Panc1 (cell line): Measurements from ENCODE around the gene CMKLR1. TPM values are rescaled to one million over a fixed set of nuclear protein-coding genes. Genes with fewer than 3 reads are reported as not detected.
A peak's percentile ranks its signal among the peaks of the same experiment; 100 is the strongest.

Source experiments
- ATAC-seq: fragments of 200-7000 bp; cut with Tn5 transposase; 2 replicates; pipeline ENCODE4 v1.9.1; 2020; ENCODE audit warnings: mild to moderate bottlenecking, moderate library complexity
- BruUV-seq: library from RNA; stranded (reverse); fragments of 400-500 nt; replicated peaks from 2 replicates; lab custom pipeline; 2021; lab: Mats Ljungman, UMichigan
- CTCF ChIA-PET: fragments of 300-600 bp; sonication (Branson Sonifier 250); formaldehyde crosslinking; loops from one replicate; lab custom pipeline; 2022; ENCODE audit warnings: antibody characterized with exemption; lab: Charles Lee
- POLR2A ChIA-PET: fragments of 300-600 bp; sonication (Branson Sonifier 250); formaldehyde crosslinking; loops from one replicate; lab custom pipeline; 2022; ENCODE audit warnings: antibody characterized with exemption; lab: Charles Lee
- DNase-seq: peaks from one replicate; pipeline ENCODE4 v3.0.0-alpha.2; 2010; ENCODE audit warnings: low read depth, low spot score
- H3K27ac ChIP-seq: 2 replicates; pipeline ENCODE4 v1.5.1; 2011; ENCODE audit warnings: mild to moderate bottlenecking, low read length, inconsistent platforms
- H3K27me3 ChIP-seq: fragments of 200-500 bp; sonication (Bioruptor generic); 2 replicates; pipeline ENCODE4 v1.6.0; 2014; ENCODE audit warnings: low read length, inconsistent platforms; ENCODE audit not compliant: control insufficient read depth, insufficient read depth
- H3K36me3 ChIP-seq: fragments of 200-500 bp; sonication (Bioruptor generic); 2 replicates; pipeline ENCODE4 v1.5.1; 2014; ENCODE audit warnings: inconsistent platforms, mild to moderate bottlenecking, low read length, moderate library complexity; ENCODE audit not compliant: control insufficient read depth, insufficient read depth
- H3K4me1 ChIP-seq: 2 replicates; pipeline ENCODE4 v1.5.1; 2011; ENCODE audit warnings: inconsistent platforms, mild to moderate bottlenecking, low read length, moderate library complexity; ENCODE audit not compliant: control insufficient read depth, insufficient read depth
- H3K4me3 ChIP-seq, 2 experiments: 2 replicates each; pipeline ENCODE4 v1.5.1; 2011 to 2012; ENCODE audit warnings: low read depth in 2 of 2, low read length in 2 of 2, mild to moderate bottlenecking in 2 of 2, inconsistent platforms in 1 of 2, moderate library complexity in 1 of 2
- H3K9me3 ChIP-seq: fragments of 200-500 bp; sonication (Bioruptor generic); 2 replicates; pipeline ENCODE4 v1.5.1; 2014; ENCODE audit warnings: low read depth, mild to moderate bottlenecking, inconsistent platforms, low read length, moderate library complexity; ENCODE audit not compliant: control insufficient read depth, insufficient read depth
- CTCF ChIP-seq: fragments of 450-650 bp; IDR thresholded peaks from 2 replicates; pipeline ENCODE4 v1.5.1; 2017; ENCODE audit warnings: mild to moderate bottlenecking
- POLR2AphosphoS5 ChIP-seq: IDR thresholded peaks from 2 replicates; pipeline ENCODE4 v1.6.1; 2012; ENCODE audit warnings: mild to moderate bottlenecking, low read depth, low read length, moderate library complexity
- REST ChIP-seq, 2 experiments: IDR thresholded peaks; 2 replicates each; pipeline ENCODE4 v1.6.1; 2011 to 2012; ENCODE audit warnings: low read depth in 2 of 2, control low read depth in 1 of 2, low read length in 1 of 2, mild to moderate bottlenecking in 1 of 2, moderate library complexity in 1 of 2; ENCODE audit not compliant: insufficient read depth in 1 of 2
- SIN3A ChIP-seq: IDR thresholded peaks from 2 replicates; pipeline ENCODE4 v1.6.1; 2012; ENCODE audit warnings: low read depth, mild to moderate bottlenecking, low read length, moderate library complexity, borderline replicate concordance; ENCODE audit not compliant: insufficient read depth
- TCF7L2 ChIP-seq: IDR thresholded peaks from 2 replicates; pipeline ENCODE4 v1.6.1; 2011; ENCODE audit warnings: mild to moderate bottlenecking, low read depth, low read length, inconsistent platforms
- in situ Hi-C: cut with HindIII; loops from 2 replicates; pipeline ENCODE4 v1.10.0; 2016; ENCODE audit warnings: low sequenced_read_pairs, low pct_unique_long_range_greater_than_20kb
- intact Hi-C: fragments of 100-400 bp; cut with micrococcal nuclease; formaldehyde crosslinking; loops from one replicate; pipeline ENCODE4 v1.10.0; 2022; ENCODE audit not compliant: unreplicated experiment
- total RNA-seq: library from RNA; stranded (reverse); gene quantifications from one replicate; pipeline ENCODE4 v1.2.1, GENCODE V29; 2021; ENCODE audit not compliant: unreplicated experiment

Gene CMKLR1
- total RNA-seq, 1 experiment from 2014 or later, result 0.03 TPM

- POLR2A ChIA-PET, result no interaction called here
- BruUV-seq, result no TSS peak
- ATAC-seq, result peak; percentile 29; the same call in 1 of the 2 replicates
- Histone ChIP-seq H3K36me3 (no peaks in the 10 kb centered on the region), H3K4me1 (no peaks in the 10 kb centered on the region), H3K4me3 (no peak overlapping the region), H3K9me3 (no peaks in the 10 kb centered on the region), H3K27me3 (no peaks in the 10 kb centered on the region), H3K27ac (no peak overlapping the region)
- CTCF ChIA-PET, result interaction anchor here (0.6 kb wide), 1 partner anchor 425 kb away, joined by 3 read pairs; no protein-coding TSS in a partner anchor
- in situ Hi-C loops (no loop called here), intact Hi-C loops (no loop called here)
- TF ChIP-seq TCF7L2 (no peak), POLR2AphosphoS5 (no peak), SIN3A (no peak), CTCF (no peak), REST (IDR thresholded peaks at IDR 0.05; ENCODE audit: insufficient read depth in 1 of 2, low read depth in 2 of 2, low read length in 1 of 2) (no peak)
- DNase-seq, result no peak
Observed at GRCh38 chr12:108342985-108343384, 3.9 kb upstream of the CMKLR1 start.

- intact Hi-C loops, result no loop called here
- TF ChIP-seq SIN3A (no peak), TCF7L2 (no peak), POLR2AphosphoS5 (no peak), CTCF (no peak), REST (IDR thresholded peaks at IDR 0.05; ENCODE audit: insufficient read depth in 1 of 2, low read depth in 2 of 2, low read length in 1 of 2) (no peak)
- H3K27me3 ChIP-seq, result no peaks in the 10 kb centered on the region; the same call in 1 of the 2 replicates
- no peaks in the 10 kb centered on the region for H3K9me3 ChIP-seq
- no peaks in the 10 kb centered on the region for H3K4me1 ChIP-seq
- in situ Hi-C loops, result no loop called here
- no TSS peak for BruUV-seq
- CTCF ChIA-PET, result no interaction called here
- peak; percentile 44; the same call in 1 of the 2 replicates for ATAC-seq
- POLR2A ChIA-PET, result no interaction called here
- no peak overlapping the region for H3K27ac ChIP-seq
- DNase-seq, result no peak
- H3K36me3 ChIP-seq, result no peaks in the 10 kb centered on the region
- H3K4me3 ChIP-seq, result no peak overlapping the region
Observed at GRCh38 chr12:108341854-108342847, 3.0 kb upstream of the CMKLR1 start.
